ENCODE measurements around the gene SOX13.

Gene SOX13

GRCh38 chr1:204161609-204162493, 88.9 kb downstream of the SOX13 start:
- no peak for DNase-seq
- in situ Hi-C loops (cut with MboI; ENCODE audit: low pct_unique_long_range_greater_than_20kb, low sequenced_read_pairs), result loop anchor here (25.0 kb wide), 1 partner anchor 200 kb away; the partner anchor contains the start of gene PLEKHA6

GRCh38 chr1:204162494-204163074, 89.7 kb downstream of the SOX13 start:
- DNase-seq, result peak; percentile 81
- in situ Hi-C loops (cut with MboI; ENCODE audit: low pct_unique_long_range_greater_than_20kb, low sequenced_read_pairs), result loop anchor here (25.0 kb wide), 1 partner anchor 200 kb away; the partner anchor contains the start of gene PLEKHA6

- in situ Hi-C loops (cut with MboI; ENCODE audit: low pct_unique_long_range_greater_than_20kb, low sequenced_read_pairs), result loop anchor here (25.0 kb wide), 1 partner anchor 196 kb away; the partner anchor contains the start of gene PLEKHA6
- no peak for DNase-seq
Measured at GRCh38 chr1:204166219-204166618, 93.3 kb downstream of the SOX13 start, which contains the start of gene REN. Gene REN, minus strand, starts transcription at chr1:204166337. Its CDS starts 44 bp downstream, at chr1:204166293.

GRCh38 chr1:204167730-204168129, 94.8 kb downstream of the SOX13 start:
- DNase-seq, result no peak
- in situ Hi-C loops (cut with MboI; ENCODE audit: low pct_unique_long_range_greater_than_20kb, low sequenced_read_pairs), result loop anchor here (25.0 kb wide), 1 partner anchor 195 kb away; the partner anchor contains the start of gene PLEKHA6

DNA sequence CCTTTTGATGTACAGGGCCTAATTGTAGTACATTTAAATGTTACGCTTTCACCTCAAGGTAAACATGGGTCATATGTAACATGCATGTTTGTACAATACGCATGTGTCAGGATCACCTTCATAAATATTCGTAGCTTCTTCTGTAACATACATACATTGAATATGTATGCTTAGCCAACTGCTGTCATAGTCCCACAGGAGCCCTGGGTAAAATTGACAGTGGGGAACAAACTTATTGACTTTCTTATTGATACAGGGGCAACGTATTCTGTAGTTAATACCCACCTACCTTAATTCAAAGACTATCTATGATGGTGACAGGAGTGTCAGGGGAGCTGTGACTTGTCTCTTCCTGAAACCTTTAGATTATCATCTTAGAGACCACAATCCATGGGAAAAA, 96.9 kb downstream of the SOX13 start:
- no peak for DNase-seq
- in situ Hi-C loops (cut with MboI; ENCODE audit: low pct_unique_long_range_greater_than_20kb, low sequenced_read_pairs), result loop anchor here (25.0 kb wide), 1 partner anchor 192 kb away; the partner anchor contains the start of gene PLEKHA6

- in situ Hi-C loops (cut with MboI; ENCODE audit: low pct_unique_long_range_greater_than_20kb, low sequenced_read_pairs), result loop anchor here (25.0 kb wide), 1 partner anchor 192 kb away; the partner anchor contains the start of gene PLEKHA6
- DNase-seq, result no peak
Measured at GRCh38 chr1:204170494-204171155, 97.7 kb downstream of the SOX13 start.

DNA sequence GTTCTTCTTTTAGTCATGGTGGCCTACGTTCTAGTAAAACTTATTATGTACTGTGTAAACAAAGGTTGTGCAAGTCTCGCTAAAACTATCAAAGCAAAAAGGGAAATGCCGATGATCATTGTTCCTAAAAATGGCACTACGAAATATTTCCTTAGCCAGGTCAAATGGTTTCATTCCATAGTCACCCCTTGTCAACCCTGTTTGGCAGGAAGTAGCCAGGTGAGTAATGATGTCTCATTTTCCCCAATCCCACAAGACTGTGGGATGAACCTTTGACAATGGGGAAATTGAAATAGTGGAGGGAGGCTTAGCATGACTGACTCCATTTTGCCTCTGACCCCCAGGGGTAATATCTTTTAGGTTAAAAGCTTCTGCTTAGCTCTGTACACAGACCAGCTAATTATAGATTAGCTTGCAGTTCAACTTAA, 98.8 kb downstream of the SOX13 start:
- no peak for DNase-seq
- in situ Hi-C loops (cut with MboI; ENCODE audit: low pct_unique_long_range_greater_than_20kb, low sequenced_read_pairs), result loop anchor here (25.0 kb wide), 1 partner anchor 191 kb away; the partner anchor contains the start of gene PLEKHA6

DNA sequence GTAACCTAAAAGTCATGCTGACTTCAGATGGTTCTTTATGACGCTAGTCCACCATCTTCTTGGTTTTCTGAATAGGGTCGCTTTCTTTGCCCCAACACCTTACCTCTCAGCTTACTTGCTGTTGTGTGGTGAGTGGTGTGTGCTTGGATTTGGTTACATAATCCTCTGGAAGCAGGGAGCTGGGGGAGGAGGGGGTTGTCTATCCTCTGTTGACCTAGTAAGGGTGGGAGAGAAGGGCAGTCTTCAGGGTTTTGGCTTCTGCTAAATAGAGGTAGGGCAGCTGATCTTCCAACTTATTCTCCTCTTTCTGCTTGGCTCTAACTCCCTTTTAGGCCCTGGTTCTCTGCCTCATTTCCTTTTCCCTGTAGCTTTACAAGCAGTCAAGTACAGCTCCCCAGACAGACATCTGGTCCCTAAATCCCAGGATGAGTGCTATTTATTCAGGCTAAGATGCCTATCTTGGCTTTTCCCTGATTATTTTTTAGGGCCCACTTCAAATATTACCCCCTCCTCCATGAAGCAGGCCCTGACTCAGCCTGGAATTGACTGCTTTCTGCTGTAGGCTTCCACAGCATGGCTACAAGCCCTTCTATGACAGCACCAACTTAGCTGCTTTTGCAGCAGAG, 99.6 kb downstream of the SOX13 start:
- no peak for DNase-seq
- in situ Hi-C loops (cut with MboI; ENCODE audit: low pct_unique_long_range_greater_than_20kb, low sequenced_read_pairs), result loop anchor here (25.0 kb wide), 1 partner anchor 190 kb away; the partner anchor contains the start of gene PLEKHA6

GRCh38 chr1:204174958-204175357, 102.0 kb downstream of the SOX13 start:
- no peak for DNase-seq
- in situ Hi-C loops (cut with MboI; ENCODE audit: low pct_unique_long_range_greater_than_20kb, low sequenced_read_pairs), result loop anchor here (25.0 kb wide), 1 partner anchor 187 kb away; the partner anchor contains the start of gene PLEKHA6

DNA sequence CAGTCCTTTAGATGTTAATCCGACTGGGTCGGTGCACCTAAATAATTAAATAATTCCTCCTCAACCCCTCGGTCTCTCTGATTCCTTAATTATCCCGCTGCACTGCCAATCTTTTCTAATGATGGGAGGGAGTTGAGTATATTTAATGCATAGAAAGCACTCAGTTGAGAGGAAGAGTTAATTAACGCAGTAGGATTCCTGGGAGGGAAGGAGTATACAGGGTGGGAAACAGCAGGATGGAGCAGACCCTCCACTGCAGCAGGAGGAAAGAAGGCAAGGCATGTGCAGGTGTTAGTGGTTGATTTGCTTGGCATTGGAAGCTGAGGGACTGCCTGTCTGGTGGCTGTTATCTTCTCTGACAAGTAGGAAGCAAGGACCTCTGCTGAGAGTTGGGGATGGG, 103.1 kb downstream of the SOX13 start:
- no peak for DNase-seq
- in situ Hi-C loops (cut with MboI; ENCODE audit: low pct_unique_long_range_greater_than_20kb, low sequenced_read_pairs), result no loop called here

DNA sequence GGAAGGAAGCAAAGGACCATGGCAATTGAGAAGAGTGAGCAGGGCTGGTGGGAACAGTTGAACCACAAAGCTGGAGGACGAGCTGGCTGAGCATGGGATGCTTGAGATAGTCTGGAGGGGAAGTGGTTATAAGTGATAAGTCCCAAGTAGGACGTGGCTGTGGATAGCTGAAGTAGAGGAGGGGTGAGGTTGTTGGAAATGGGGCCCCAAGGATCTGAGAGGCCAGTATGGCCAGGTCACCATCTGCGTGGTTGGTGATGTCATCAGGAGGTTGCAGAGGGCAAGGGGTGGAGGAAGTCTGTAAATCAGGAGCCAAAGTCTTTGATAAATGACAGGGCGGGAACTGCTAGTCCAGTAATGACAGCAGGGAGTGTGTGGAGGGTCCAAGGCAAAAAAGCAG, 104.2 kb downstream of the SOX13 start:
- DNase-seq, result no peak
- in situ Hi-C loops (cut with MboI; ENCODE audit: low pct_unique_long_range_greater_than_20kb, low sequenced_read_pairs), result no loop called here

Measured in KBM-7 (cell line).